ENCODE results near the gene AP1M2.

DNA sequence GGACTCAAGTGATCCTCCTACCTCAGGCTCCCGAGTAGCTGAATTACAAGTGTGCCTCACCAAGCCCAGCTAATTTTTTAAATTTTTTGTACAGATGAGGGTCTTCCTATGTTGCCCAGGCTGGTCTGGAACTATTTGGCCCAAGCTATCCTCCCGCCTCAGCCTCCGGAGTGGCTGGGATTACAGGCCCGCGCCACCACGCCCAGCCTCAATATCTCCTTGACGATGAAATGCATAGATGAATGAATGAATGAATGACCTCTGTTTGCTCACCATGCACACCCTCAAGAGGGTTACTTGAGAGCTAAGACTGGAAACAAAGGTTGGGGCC lies 14.9 kb upstream of the AP1M2 start:
- TF ChIP-seq, protein P1, sequence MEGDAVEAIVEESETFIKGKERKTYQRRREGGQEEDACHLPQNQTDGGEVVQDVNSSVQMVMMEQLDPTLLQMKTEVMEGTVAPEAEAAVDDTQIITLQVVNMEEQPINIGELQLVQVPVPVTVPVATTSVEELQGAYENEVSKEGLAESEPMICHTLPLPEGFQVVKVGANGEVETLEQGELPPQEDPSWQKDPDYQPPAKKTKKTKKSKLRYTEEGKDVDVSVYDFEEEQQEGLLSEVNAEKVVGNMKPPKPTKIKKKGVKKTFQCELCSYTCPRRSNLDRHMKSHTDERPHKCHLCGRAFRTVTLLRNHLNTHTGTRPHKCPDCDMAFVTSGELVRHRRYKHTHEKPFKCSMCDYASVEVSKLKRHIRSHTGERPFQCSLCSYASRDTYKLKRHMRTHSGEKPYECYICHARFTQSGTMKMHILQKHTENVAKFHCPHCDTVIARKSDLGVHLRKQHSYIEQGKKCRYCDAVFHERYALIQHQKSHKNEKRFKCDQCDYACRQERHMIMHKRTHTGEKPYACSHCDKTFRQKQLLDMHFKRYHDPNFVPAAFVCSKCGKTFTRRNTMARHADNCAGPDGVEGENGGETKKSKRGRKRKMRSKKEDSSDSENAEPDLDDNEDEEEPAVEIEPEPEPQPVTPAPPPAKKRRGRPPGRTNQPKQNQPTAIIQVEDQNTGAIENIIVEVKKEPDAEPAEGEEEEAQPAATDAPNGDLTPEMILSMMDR (IDR thresholded peaks at IDR 0.05; ENCODE audit: low read length), result no peak
- TF ChIP-seq EZH2 (IDR thresholded peaks at IDR 0.05; ENCODE audit: borderline replicate concordance, low read length), result no peak

Measured in OCI-LY1 (cell line).